ENCODE results near the gene PRSS27. TPM values are rescaled to one million over a fixed set of nuclear protein-coding genes. Genes with fewer than 3 reads are reported as not detected.

PRSS27 gene
- total RNA-seq (2022; extraction: Qiagen RNA extraction), result 1.1 to 2.3 TPM (median 1.8 TPM) in 5 replicates

DNA sequence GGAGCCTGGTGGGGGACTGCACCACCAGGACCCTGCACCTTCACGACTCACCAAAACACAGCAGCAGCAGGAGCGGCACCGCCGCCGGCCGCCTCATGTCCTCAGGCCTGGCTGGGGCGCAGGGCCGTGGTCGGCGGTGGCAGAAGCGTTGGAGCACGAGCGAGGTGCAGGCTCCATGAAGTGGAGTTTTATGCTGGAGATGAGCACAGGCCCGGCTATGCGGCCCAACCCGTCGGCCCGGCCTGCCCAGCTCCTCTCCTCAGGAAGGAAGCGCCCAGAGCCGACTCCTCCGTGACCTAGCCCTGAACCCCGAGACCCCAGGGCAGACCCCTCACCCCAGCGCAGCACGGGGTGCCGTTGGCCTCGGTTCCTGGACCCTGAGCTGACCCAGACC lies at the start of gene PRSS27:
TSS of gene PRSS27 (minus strand) at position 161 of the 394 bp plus-strand sequence. CDS start at position 97, 64 bp downstream.

DNA sequence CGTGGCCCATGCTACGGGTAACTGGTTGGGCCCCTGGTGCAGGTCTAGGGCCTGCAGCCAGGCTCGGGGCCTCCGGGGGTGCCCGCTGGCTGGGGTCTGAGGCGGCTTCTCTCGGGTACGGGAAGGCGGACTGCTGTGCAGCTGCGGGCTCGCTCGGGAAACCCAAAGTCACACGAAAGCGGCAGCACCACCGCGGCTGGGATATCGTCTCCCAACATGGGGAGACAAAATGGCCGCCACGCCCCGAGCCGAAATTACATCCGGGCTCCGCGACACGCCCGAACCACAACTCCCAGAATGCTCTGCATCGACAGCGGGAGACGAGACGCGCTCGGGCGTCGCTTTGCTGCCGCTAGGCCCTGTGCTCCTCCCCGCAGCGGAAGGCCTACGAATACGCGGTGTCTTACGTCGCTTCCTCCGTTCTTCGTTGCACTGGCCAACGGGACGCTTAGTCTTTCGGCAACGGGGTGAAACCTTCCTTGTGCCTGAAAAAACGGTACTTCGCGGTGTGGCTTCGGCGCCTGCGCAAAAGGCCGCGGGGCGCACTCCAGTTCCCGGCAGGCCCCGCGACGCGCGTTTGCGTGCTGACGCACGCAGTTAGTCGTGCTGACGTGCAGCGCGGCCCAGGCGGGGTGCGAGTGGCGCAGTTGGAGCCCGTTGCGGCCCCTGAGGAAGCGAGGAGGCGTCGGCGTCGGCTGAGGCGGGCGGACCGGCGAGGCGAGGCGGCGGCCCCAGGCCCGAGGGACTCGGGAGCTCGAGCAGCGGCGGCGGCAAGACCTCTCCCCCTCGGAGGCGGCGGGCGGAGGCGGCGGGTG lies 32.2 kb upstream of the PRSS27 start, which contains the start of gene SRRM2:
TSS of gene SRRM2 (plus strand) at position 604 of the 815 bp plus-strand sequence. CDS start 3,727 bp downstream, outside the sequence.

DNA sequence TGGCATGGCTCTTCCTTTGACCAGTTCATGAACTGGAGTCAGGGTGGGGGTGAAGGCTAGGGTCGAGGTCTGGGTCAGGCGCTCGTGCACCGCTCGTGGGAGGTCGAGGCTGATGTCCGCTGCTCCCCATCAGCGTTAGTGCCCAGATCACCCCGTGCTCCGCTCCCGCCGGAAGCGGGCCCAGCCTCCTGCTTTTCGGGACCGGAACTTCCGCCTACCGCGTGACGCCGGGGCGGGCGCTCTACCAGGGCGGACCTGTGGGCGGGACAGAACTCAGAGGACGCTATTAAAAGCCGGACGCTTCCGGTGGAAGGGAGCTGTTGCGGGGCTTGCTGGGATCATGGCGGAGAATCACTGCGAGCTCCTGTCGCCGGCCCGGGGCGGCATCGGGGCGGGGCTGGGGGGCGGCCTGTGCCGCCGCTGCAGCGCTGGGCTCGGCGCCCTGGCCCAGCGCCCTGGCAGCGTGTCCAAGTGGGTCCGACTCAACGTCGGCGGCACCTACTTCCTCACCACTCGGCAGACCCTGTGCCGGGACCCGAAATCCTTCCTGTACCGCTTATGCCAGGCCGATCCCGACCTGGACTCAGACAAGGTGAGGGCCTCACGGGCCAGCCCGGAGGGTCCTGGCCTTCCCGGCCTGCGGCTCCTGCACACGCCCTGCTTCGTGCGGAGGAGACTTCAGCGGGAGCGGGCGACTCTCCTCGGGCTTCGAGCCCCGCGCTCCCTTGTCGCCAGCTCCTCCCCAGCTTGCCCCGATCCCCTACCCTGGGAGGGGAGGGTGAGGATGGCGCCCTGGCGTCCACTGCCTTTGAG lies 37.6 kb downstream of the PRSS27 start, which contains the start of gene KCTD5:
TSS of gene KCTD5 (plus strand) at position 315 of the 813 bp plus-strand sequence. CDS start at position 341, 26 bp downstream.

Other genes starting within 250 kb of the PRSS27 start
- gene NTN3, start 248.9 kb downstream of the PRSS27 start, total RNA-seq (2022; extraction: Qiagen RNA extraction), result 0.05 to 0.07 TPM (median 0.06 TPM) in 3 of 5 replicates, not detected in the others
- 6.0 to 7.9 TPM (median 6.7 TPM) in 5 replicates for gene TBC1D24, start 245.1 kb downstream of the PRSS27 start, total RNA-seq (2022; extraction: Qiagen RNA extraction)
- 146 to 301 TPM (median 257 TPM) in 5 replicates for gene ATP6V0C, start 206.3 kb downstream of the PRSS27 start, total RNA-seq (2022; extraction: Qiagen RNA extraction)
- 15.9 to 25.9 TPM (median 24.7 TPM) in 5 replicates for gene AMDHD2, start 199.9 kb downstream of the PRSS27 start, total RNA-seq (2022; extraction: Qiagen RNA extraction)
- 0.06 to 0.15 TPM (median 0.09 TPM) in 3 of 5 replicates, not detected in the others for gene CEMP1, start 188.8 kb downstream of the PRSS27 start, total RNA-seq (2022; extraction: Qiagen RNA extraction)
- 19.3 to 24.1 TPM (median 20.6 TPM) in 5 replicates for gene PDPK1, start 182.2 kb downstream of the PRSS27 start, total RNA-seq (2022; extraction: Qiagen RNA extraction)
- gene KCTD5, start 37.7 kb downstream of the PRSS27 start, total RNA-seq (2022; extraction: Qiagen RNA extraction), result 35.2 to 44.7 TPM (median 40.1 TPM) in 5 replicates
- 310 to 432 TPM (median 410 TPM) in 5 replicates for gene SRRM2, start 32.4 kb upstream of the PRSS27 start, total RNA-seq (2022; extraction: Qiagen RNA extraction)
- 453 to 554 TPM (median 517 TPM) in 5 replicates for gene ELOB, start 57.1 kb upstream of the PRSS27 start, total RNA-seq (2022; extraction: Qiagen RNA extraction)
- 0.05 to 0.06 TPM in 2 of 5 replicates, not detected in the others for gene PRSS33, start 67.3 kb upstream of the PRSS27 start, total RNA-seq (2022; extraction: Qiagen RNA extraction)
- not detected in 5 replicates for gene PRSS41, start 78.2 kb upstream of the PRSS27 start, total RNA-seq (2022; extraction: Qiagen RNA extraction)
- gene PRSS21, start 97.0 kb upstream of the PRSS27 start, total RNA-seq (2022; extraction: Qiagen RNA extraction), result 0.11 to 0.28 TPM (median 0.14 TPM) in 5 replicates
- gene ZG16B, start 110.1 kb upstream of the PRSS27 start, total RNA-seq (2022; extraction: Qiagen RNA extraction), result 0.37 to 0.96 TPM (median 0.92 TPM) in 5 replicates
- 0.50 to 0.98 TPM (median 0.78 TPM) in 5 replicates for gene PRSS22, start 137.9 kb upstream of the PRSS27 start, total RNA-seq (2022; extraction: Qiagen RNA extraction)
- gene FLYWCH2, start 163.0 kb upstream of the PRSS27 start, total RNA-seq (2022; extraction: Qiagen RNA extraction), result 44.5 to 53.1 TPM (median 50.0 TPM) in 5 replicates
- 17.2 to 24.4 TPM (median 23.8 TPM) in 5 replicates for gene FLYWCH1, start 191.7 kb upstream of the PRSS27 start, total RNA-seq (2022; extraction: Qiagen RNA extraction)
- 1.4 to 2.0 TPM (median 1.8 TPM) in 5 replicates for gene KREMEN2, start 244.1 kb upstream of the PRSS27 start, total RNA-seq (2022; extraction: Qiagen RNA extraction)
- 34.7 to 46.3 TPM (median 44.9 TPM) in 5 replicates for gene PAQR4, start 249.1 kb upstream of the PRSS27 start, total RNA-seq (2022; extraction: Qiagen RNA extraction)